ENCODE data around the gene LFNG.

DNA sequence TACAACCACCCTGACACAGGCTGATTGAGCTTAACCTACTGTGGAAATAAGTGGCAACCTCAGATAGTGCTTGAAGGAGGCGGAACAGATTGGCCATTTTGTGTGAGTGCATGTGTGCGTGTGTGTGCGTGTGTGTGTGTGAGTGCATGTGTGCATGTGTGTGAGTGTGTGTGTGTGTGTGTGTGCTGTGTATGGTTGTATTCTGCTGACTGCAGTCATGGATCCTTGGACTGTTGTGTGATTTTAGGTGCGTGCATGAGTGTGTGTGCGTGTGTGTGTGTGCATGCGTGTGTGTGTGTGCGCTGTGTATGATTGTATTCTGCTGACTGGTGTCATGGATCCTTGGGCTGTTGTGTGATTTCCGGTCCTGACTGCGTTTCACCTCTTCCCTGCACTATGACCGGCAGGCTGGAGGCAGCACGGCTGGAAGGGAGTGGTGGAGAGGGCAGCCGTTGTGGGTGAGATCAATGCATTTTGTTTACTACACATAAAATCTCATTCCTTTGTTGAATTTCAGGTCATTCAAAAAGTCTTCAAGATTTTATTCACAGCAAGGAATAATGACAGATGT, 45.5 kb downstream of the LFNG start:
- TF ChIP-seq POLR2AphosphoS5 (IDR thresholded peaks at IDR 0.05) = no peak
- TF ChIP-seq, protein P1, sequence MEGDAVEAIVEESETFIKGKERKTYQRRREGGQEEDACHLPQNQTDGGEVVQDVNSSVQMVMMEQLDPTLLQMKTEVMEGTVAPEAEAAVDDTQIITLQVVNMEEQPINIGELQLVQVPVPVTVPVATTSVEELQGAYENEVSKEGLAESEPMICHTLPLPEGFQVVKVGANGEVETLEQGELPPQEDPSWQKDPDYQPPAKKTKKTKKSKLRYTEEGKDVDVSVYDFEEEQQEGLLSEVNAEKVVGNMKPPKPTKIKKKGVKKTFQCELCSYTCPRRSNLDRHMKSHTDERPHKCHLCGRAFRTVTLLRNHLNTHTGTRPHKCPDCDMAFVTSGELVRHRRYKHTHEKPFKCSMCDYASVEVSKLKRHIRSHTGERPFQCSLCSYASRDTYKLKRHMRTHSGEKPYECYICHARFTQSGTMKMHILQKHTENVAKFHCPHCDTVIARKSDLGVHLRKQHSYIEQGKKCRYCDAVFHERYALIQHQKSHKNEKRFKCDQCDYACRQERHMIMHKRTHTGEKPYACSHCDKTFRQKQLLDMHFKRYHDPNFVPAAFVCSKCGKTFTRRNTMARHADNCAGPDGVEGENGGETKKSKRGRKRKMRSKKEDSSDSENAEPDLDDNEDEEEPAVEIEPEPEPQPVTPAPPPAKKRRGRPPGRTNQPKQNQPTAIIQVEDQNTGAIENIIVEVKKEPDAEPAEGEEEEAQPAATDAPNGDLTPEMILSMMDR (IDR thresholded peaks at IDR 0.05) = peak in 1 of 5 experiments; percentile 20
